Stimulated activated CD8-positive, alpha-beta memory T cell treated with anti-CD3 and anti-CD28 coated beads, Interleukin-15, amount 100 ng/mL, for 1 hour (primary cell): ENCODE results near the gene PRUNE1.

ENCODE experiments used
- DNase-seq: peaks from one replicate; pipeline ENCODE4 v3.0.0-alpha.2; 2020; ENCODE audit warnings: low read depth

PRUNE1 gene, protein sequence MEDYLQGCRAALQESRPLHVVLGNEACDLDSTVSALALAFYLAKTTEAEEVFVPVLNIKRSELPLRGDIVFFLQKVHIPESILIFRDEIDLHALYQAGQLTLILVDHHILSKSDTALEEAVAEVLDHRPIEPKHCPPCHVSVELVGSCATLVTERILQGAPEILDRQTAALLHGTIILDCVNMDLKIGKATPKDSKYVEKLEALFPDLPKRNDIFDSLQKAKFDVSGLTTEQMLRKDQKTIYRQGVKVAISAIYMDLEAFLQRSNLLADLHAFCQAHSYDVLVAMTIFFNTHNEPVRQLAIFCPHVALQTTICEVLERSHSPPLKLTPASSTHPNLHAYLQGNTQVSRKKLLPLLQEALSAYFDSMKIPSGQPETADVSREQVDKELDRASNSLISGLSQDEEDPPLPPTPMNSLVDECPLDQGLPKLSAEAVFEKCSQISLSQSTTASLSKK

DNA sequence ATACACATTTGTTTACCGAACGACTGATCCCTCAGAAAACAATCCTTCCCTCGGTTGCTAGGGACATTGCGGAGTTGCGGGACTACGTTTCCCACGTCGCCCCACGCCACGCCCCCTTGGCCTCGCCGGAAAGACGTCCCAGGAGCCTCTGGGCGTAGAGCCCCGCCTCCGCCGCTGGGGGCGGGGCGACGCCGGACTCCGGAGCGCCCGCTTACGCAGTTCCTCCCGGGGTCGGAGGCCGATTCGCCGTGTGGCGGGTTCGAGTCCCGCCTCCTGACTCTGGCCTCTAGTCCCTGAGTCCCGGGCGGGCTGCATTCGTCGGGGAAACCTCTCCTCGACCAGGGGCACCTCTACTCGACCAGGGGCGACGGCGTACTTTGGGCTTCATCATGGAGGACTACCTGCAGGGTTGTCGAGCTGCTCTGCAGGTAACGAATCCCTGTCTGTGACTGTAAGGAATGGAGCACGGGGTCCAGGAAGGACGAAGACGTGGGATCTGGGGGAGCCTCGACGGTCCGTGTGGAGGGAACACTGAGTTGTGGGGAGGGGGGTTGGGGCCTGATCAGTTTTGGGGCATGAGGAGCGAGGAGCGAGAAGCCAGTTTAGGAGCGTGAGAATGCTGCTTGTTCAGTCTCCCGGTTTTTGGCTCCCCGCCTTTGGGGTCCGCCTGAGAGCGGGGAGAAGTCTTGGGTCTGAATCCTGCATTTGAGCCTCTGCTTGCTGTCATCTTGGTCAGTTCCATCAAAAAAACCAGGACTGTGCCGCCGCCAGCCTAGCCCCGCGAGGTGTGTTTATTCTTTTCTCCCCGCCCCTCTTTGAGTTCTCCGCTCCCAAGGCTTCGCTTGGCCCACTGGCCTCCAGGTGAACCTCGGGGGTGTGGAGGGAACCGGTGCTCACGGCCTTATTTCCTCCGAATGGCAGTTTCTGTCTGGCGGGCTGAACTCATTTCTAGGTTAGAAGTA is at the start of gene PRUNE1:
Gene PRUNE1 (plus strand): TSS at position 206 of the 962 bp plus-strand sequence. CDS start 184 bp downstream, at position 390.
- DNase-seq, result peak; percentile 94

DNA sequence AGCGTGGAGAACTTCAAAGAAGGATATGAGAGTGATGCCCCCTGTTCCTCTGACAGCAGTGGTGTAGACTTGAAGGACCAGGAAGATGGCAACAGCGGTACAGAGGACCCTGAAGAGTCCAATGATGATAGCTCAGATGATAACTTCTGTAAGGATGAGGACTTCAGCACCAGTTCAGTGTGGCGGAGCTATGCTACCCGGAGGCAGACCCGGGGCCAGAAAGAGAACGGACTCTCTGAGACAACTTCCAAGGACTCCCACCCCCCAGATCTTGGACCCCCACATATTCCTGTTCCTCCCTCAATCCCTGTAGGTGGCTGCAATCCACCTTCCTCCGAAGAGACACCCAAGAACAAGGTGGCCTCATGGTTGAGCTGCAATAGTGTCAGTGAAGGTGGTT is 47.6 kb upstream of the PRUNE1 start:
- DNase-seq, result no peak

DNA sequence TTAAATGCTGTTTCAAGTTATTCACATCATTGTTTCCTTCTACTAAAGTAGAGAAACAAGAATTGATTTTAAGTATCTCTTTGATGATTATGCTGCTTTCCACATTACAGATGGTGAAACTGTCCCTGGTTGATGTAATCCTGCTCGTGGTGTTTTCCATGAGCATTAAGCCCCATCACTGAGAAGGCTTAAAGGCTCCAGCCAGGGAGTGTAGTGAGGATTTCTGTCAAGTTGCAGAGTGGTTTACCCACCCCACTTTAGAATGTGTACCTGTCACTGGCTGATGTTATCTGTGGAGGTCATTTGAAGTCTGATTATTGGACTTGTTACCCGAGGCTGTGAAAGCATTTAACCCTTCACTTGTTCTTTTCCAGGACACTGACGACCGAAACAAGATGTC is 46.5 kb upstream of the PRUNE1 start:
- no peak for DNase-seq

DNA sequence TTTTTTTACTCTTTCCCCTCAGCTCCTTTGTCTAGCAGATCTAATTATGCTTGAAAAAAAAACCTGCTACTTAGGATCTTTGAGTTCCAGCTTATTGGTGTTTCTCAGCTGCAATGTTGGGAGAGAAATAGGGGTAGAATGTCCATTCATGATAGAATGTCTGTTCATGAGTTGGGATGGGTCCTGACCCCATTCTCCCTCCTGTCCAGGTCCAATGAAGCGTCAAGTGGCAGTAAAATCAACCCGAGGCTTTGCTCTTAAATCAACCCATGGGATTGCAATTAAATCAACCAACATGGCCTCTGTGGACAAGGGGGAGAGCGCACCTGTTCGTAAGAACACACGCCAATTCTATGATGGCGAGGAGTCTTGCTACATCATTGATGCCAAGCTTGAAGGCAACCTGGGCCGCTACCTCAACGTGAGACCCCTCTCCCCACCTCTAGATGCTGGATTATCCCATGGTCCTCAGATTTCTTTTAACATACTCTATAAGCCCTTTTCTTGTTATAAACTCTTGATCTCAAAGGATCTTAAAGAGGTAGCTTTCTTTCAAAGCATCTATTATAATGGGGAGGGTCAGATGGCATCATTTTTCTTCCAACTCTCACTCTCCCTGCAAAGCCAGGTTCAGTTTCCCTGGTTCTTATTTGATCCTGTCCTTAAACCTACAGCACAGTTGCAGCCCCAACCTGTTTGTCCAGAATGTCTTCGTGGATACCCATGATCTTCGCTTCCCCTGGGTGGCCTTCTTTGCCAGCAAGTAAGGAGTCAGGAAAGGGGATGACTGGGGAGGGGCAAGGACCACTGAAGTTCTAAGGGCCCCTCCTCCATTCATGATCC is 44.7 kb upstream of the PRUNE1 start:
- DNase-seq, result no peak

DNA sequence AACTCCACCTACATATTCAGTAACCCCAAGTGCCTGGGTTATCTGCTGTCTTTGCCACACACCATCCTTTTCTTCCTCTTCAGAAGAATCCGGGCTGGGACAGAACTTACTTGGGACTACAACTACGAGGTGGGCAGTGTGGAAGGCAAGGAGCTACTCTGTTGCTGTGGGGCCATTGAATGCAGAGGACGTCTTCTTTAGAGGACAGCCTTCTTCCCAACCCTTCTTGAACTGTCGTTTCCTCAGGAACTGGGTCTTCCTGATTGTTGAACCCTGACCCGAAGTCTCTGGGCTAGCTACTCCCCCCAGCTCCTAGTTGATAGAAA is 44.1 kb upstream of the PRUNE1 start:
- DNase-seq, result no peak

DNA sequence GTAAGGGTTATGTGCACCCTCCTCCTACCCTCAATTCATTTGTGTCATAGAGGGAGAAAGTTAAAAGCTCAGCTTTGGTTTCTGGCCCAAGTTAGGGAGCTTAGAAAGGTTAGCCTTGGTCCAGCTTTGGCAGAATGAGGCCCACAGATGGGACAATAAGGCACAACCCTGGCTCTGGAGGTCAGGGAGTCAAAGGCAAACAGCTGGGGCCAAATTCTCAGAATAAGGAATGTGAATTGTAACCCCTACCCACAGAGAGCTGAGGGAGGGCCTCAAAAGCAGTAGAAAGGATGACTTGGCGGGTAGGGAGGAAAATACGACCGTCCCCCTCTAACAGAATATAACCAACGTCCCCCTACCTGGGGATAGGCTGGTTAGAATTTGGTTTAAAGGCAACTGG is 42.6 kb upstream of the PRUNE1 start:
- no peak for DNase-seq

DNA sequence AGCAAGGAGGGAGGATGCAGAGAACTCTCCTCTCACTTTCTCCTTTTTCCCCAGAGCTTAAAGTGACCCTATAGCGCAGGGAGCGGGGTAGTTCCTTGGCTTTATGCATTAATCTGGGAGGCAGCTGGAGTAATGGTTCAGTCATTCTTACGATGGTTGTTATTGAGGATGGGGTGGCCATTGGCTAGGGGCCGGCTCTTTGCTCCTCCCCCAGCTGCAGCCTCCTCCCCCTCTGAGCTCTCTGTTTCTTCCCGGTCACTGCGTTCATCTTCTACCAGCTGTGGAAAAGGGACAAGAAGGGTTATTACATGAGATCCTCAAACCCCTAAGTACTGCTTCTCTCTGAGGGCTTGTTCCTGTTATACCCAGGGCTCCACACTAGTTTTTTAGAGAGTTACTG is 42.2 kb upstream of the PRUNE1 start:
- DNase-seq, result no peak

DNA sequence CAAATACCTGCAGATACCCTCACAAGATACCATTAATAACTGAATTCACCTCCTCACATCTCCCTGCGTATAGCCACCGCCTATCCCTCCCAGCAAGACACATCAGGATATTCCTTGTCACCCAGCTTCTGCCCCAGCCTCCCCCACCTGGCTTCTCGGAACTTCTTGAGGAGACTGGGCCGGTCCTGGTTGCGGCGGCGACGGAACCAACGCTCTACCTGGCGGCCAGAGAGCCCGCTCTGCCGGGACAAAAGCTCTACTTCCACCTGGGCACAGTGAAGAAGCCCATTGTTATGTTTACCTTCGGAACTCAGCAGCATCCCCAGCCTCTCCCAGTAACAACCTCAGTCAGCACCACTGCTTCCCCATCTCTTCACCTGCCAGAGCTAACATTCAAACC is 40.3 kb upstream of the PRUNE1 start:
- no peak for DNase-seq

DNA sequence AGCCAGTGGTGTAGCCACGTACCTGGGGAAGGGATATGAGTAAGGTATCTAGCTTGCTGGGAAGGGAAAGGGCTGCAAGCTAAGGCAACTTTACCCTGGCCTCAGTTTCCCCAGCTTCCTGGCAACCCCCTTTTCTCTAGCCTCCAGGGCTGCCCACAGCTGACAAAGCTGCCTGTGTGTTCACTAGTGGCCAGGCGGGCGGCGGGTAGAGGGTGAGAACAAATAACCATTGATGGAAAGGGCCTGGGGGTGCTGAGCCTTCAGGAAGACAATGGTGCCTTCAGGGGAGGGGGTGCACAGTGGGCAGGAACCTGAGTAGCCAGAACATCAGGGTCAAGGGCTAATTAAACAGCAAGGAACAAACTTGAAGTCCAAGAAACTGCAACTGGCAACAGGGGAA is 39.8 kb upstream of the PRUNE1 start:
- DNase-seq, result no peak

DNA sequence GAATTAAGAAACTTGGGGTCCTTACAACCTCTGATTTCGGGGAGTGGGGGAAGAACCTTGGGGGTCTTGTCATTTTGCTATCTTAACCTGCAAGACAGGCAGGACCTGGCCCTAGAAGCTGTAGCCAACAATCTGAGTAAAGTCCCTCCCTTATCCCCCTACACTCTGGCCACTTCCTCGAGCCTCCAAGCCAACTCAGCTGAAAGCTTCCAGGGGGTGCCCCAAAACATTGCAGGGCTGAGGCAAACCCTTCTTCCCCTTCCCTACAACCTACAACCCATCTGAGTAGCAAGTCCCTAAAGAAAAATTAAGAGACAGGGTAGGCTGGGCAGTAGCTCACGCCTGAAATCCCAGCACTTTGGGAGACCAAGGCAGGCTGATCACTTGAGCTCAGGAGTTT is 38.6 kb upstream of the PRUNE1 start:
- no peak for DNase-seq

DNA sequence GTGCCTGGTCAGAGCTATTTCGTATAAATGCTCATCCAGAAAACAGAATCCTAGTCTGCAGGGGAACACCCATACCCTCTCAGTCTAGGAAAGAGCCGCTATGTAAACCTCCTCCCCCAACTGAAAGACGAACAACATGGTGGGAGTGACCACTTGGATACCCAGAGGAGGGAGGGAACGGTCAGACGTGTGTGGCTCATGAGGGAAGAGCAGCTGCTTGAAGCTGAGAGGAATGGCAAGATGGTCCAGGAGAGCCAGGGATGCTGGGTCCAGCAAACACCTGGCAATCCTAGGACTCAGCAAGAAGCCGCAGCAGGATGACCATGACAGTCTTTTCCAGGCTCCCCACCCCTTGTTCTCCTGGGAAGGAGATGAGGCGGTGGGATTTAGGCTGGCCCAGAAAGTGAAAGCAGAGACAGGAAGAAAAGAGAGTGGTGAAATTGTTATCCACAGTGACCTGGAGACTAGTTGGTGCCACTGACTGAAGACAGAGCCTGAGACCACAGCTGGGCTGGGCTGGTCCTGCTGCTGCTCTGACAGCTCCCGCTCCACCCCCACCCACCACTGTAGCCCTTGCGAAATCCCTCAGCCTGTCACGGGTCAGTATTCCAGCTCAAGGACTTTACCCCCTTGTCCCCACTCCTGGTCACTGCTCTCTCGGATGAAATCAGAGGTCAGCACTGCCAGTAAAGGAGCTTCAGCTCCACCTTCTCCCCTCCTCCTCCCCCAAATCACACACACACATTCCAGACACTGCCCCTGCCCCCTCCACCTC is 37.3 kb upstream of the PRUNE1 start:
- DNase-seq, result no peak

DNA sequence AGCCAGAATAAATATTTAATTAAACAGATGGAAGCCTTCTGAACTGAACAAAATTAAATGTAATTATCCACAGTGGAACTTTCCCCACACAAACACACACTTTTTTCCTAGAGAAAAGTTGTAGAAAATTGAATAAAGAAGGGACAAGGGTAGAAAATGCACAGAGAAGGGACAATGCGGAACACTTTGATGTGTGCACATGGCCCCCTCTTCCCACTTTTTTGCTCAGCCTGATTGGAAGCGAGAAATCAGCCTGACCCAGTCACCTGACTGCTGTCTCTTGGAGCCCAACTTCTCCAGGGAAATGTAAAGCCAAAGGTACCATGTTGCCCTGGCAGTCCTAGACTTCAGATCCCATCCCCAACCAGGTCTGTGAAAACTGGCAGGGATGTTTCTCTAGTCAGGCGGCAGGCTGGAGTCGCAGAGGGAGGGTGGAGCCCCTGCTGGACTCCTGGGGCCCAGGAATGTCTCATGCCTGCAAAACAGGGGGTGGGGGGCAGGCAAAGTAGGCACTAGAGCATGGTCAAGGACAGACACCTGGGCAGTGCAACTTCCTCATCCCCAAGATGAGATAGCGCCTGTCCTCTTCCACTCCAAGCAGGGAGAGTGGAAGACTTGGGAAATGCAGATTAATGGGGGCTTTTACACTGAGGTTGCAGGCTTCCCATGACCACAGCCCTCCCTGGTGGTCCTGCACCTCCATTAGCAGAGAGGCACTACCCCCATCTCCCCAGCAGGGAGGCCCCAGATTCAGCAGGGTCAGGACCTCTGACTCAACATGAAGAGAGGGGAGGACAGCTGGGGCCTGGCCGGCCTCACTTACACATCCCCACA is 36.4 kb upstream of the PRUNE1 start:
- DNase-seq, result no peak

DNA sequence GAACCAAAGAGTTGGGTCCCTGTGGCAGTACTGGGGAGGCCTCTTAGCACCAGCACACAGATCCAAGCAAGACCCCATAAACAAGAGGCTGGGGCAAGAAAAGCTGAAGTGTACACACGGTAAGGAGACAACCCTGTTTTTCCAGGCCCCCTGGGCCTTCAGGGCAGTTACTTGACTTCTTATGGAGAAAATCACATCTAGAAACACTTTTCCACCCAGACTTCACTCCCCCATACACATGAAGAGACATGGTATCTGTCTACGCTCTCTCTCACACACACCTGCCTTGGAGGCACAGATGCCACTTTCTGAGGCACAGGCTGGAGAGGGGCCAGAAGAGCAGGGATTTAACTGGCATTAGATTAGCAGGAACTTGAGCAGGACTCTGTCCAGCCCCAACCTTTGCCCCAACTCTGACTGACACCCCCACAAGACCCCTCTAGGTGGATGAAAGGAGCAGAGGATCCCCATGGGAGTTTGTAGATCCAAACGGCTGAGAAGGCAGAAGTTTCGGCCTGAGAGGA is 35.8 kb upstream of the PRUNE1 start:
- DNase-seq, result no peak

DNA sequence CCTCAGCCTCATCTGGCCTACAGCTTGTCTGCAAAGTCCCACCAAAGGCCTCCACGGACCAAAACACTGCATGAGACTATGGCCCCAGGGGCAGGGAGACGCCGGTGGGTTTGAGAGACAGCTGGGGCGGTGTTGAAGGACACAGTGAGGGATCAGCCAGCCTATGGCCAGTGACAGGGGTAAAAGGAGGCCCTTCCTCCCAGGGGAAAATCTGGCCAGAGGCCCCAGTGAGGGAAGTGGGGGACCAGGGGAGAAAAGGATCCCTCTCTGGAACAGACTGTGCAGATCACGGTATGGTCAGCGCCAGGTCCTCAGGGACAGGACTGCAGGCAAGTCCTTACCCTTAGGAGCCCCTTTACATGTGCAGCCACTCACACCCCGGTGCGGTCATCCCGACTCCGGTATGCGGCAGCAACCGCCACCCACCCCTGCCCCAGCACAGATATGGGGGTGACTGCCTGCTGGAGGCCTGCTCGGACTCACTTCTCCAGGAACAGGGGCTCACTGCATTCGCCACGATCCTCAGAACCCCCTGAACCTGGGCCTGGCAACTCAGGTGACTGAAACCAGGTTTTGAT is 34.9 kb upstream of the PRUNE1 start:
- no peak for DNase-seq

DNA sequence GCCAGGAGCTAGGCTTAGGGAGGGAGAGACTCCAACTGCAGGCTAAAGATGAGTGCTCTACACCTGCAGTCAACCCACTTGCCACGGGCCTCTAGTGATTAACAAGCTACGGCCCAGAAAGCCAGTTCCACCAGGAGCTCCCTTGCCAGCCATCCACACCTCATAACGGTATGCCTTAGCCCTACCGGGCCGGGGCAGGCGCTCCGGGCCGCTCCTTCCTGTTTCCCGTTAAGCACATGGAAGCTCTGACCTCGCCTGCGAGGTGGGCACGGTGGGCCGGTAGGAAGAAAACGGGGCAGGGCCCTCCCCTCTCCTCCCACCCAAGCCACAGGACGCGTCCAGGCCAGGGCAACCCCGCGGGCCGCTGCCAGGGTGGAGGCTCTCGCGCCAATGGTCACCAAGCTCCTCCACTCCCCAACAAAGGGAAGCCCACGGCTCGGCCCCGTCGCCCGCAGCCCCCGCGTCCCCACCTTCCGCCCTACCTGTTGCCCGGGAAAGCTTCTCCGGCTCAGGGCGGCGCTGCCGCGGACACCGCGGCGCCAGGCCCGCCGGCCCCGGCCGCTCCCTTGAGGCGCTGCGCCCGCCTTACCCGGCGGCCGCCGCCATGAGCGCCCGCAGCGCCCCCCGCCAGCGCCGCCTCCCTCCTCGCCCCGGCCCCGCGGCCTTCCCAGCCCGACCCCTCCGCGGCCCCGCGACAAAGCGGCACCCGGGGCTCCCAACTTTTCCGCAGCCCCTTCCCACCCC is 34.2 kb upstream of the PRUNE1 start:
- DNase-seq, result peak; percentile 13

DNA sequence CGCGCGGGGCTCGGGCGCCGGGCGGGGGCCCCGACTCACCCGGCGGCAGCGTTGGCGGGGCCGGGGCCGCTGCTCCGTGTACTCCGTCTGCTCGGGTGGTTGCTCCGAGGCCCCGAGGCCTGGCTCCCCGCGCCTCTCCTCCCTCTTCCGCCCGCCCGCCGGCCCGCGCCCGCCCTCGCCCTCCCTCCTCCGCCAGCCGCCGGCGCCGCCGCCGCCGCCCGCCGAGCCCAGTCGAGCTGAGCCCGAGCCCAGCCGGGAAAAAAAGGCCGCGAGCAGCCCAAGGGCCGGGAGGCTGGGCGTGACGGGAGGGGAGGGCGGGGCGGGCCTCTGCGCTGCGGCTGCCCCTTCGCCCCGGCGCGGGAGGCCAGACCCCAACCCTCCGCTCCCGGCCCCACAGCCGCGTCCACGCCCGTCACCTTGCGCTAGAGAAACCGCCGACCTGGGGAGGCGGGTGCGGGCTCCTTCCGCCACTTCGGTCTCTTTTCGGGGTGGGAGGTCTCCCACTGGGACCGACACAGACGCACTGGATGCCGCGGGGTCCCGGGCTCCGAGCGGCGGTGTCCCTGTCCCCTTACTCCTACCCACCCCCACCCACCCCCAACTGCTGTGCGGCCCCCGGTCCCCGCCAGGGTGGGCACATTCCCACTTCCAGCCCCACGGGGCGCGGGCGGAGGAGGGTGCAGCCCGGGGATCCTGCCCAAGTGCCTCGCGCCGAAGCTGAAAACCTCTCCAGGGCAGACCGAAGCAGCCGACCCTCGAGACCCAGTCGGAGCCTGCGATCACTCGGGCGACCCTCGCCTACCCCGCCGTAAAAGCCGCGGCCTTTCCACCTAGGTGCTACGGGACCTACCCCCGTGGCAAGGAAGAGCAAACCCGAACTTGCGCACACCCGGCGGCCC is 33.4 kb upstream of the PRUNE1 start, which contains the start of gene CERS2:
Gene CERS2 (minus strand): TSS at position 256 of the 899 bp plus-strand sequence. CDS start 5,745 bp downstream, outside the sequence.
- DNase-seq, result peak; percentile 44

DNA sequence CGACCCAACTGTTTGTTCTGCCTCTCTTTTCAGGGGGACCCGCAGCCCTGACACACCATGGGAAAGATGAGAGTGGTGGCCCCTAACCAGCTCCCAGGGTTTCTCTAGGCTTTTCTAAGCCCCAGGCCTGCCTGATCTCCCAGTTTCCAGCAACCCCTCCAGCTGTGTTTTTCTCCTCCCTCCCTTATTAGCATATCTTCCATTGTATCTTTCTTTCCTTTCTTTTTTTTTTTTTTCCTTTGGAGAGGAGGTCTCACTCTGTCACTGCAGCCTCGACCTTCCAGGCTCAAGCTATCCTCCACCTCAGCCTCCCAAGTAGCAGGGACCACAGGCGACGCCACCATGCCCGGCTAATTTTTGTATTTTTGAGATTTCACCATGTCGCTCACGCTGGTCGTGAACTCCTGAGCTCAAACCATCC is 31.8 kb upstream of the PRUNE1 start:
- no peak for DNase-seq
